ENCODE measurements around the gene NWD2. TPM values are rescaled to one million over a fixed set of nuclear protein-coding genes. Genes with fewer than 3 reads are reported as not detected.

NWD2 gene
- total RNA-seq, 2 donors from 2014 or later, result 0.07 to 0.08 TPM

DNA sequence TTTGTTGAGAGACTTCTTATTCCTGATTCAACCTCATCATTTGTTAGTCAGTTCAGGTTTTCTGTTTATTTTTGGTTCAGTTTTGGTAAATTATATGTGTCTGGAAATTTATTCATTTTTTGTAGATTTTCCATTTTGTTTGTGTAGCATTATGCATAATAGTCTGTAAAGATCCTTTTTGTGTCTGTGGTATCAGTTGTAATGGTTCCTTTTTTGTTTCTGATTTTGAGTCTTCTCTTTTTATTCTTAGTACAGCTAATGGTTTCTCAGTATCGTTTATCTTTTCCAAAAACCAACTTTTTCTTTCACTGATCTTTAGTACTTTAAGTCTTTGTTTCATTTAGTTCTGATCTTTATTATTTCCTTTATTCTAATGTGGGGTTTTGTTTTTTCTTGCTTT is 61.4 kb downstream of the NWD2 start:
- no peaks in the 10 kb centered on the region for H3K9me3 ChIP-seq
- no peaks in the 10 kb centered on the region for H3K27me3 ChIP-seq
- TF ChIP-seq CTCF (IDR thresholded peaks at IDR 0.05), result no peak
- H3K27ac ChIP-seq, result no peak overlapping the region
- H3K36me3 ChIP-seq, result no peaks in the 10 kb centered on the region
- no peaks in the 10 kb centered on the region for H3K4me1 ChIP-seq
- no peak for DNase-seq (ENCODE audit: low spot score)
- no peak overlapping the region for H3K4me3 ChIP-seq

GRCh38 chr4:37317104-37317643 is 72.6 kb downstream of the NWD2 start:
- Histone ChIP-seq H3K27ac (no peak overlapping the region), H3K4me3 (no peak overlapping the region), H3K9me3 (peaks cover 3 to 4% of the 10 kb centered on the region in 2 donors), H3K36me3 (no peaks in the 10 kb centered on the region), H3K27me3 (no peaks in the 10 kb centered on the region), H3K4me1 (no peaks in the 10 kb centered on the region)
- no peak for TF ChIP-seq CTCF (IDR thresholded peaks at IDR 0.05)
- no peak for DNase-seq (ENCODE audit: low spot score)

GRCh38 chr4:37320513-37321235 is 76.1 kb downstream of the NWD2 start:
- TF ChIP-seq CTCF (IDR thresholded peaks at IDR 0.05), result no peak
- Histone ChIP-seq H3K9me3 (no peaks in the 10 kb centered on the region), H3K27me3 (no peaks in the 10 kb centered on the region), H3K4me3 (no peak overlapping the region), H3K27ac (no peak overlapping the region), H3K4me1 (no peaks in the 10 kb centered on the region), H3K36me3 (no peaks in the 10 kb centered on the region)
- no peak for DNase-seq (ENCODE audit: low spot score)

DNA sequence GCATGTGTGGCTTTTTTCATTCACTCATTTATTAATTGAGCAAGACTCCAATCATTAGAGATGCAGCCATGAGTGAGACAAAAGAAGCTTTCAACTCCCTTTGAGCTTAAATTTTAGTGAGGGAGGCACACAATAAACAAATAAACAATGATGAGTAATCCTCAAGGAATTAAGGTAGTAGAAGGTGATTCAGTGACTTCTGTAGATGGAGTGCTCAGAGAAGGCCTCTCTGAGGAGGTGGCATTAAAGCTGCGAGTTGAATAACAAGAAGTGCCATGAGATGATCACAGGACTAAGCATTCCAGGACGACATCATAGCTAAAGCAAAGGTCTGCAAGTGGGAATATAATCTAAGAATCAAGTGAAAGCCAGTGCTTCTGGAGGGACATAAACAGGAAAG is 77.6 kb downstream of the NWD2 start:
- Histone ChIP-seq H3K9me3 (no peaks in the 10 kb centered on the region), H3K36me3 (no peaks in the 10 kb centered on the region), H3K27ac (no peak overlapping the region), H3K4me1 (no peaks in the 10 kb centered on the region), H3K4me3 (no peak overlapping the region), H3K27me3 (no peaks in the 10 kb centered on the region)
- DNase-seq (ENCODE audit: low spot score), result no peak
- TF ChIP-seq CTCF (IDR thresholded peaks at IDR 0.05), result no peak

DNA sequence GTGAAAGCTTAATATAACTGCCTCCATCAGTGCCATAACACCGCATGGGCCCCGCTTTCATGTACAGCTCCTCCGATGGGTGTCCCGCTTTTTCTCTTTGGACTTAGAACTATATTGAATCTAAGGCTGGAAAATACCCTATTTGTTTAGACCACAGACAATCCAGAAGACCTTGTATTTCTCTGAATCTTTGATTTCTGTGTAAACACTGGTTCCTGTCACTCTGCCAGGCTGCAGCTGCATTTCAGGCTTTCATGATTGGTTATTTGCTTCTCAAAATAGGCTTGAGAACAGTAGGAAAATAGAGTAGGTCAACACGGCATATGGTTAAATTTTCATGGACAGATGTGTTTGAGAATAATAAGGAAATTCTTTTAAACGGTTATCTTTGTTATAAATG is 80.0 kb downstream of the NWD2 start:
- no peak for DNase-seq (ENCODE audit: low spot score)
- no peaks in the 10 kb centered on the region for H3K9me3 ChIP-seq
- H3K4me1 ChIP-seq, result no peaks in the 10 kb centered on the region
- no peak overlapping the region for H3K4me3 ChIP-seq
- H3K27ac ChIP-seq, result no peak overlapping the region
- H3K36me3 ChIP-seq, result no peaks in the 10 kb centered on the region
- no peaks in the 10 kb centered on the region for H3K27me3 ChIP-seq
- no peak for TF ChIP-seq CTCF (IDR thresholded peaks at IDR 0.05)

DNA sequence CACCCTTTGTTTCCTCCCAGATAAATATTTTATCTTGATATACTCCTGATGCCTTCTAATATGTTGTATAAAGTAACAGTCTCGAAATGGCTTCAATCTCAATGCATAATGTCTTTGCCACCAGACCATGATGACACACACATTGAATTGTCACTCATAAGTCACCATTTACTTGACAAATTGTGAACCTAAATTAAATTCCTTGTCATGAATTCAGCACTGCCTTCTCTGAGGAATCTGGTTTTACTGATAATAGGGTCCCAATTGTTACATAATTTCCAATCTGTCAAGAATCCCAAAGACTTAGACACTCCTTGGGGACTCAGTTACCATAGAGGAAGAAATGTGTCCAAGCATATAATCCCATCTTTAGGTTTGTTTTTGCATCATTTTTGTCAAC is 82.3 kb downstream of the NWD2 start:
- H3K27ac ChIP-seq, result no peak overlapping the region
- H3K27me3 ChIP-seq, result no peaks in the 10 kb centered on the region
- no peak overlapping the region for H3K4me3 ChIP-seq
- no peaks in the 10 kb centered on the region for H3K4me1 ChIP-seq
- peaks cover 0 to 4% of the 10 kb centered on the region in 2 donors for H3K9me3 ChIP-seq
- no peaks in the 10 kb centered on the region for H3K36me3 ChIP-seq
- DNase-seq (ENCODE audit: low spot score), result no peak
- no peak for TF ChIP-seq CTCF (IDR thresholded peaks at IDR 0.05)
